ENCODE results near the gene TNS1.
A peak's percentile ranks its signal among the peaks of the same experiment; 100 is the strongest.

GRCh38 chr2:218010140-218010983 is 7.6 kb upstream of the TNS1 start:
- peak; percentile 55 for TF ChIP-seq CTCF (IDR thresholded peaks at IDR 0.05; ENCODE audit: poor library complexity)
- TF ChIP-seq EZH2 (IDR thresholded peaks at IDR 0.05; ENCODE audit: borderline replicate concordance) = no peak

All from hepatocyte (in vitro differentiated cells).